ENCODE data around the gene KLF4. TPM values are rescaled to one million over a fixed set of nuclear protein-coding genes. Genes with fewer than 3 reads are reported as not detected.

The KLF4 gene
- polyA plus RNA-seq, 1 donor from 2014 or later = 0.92 TPM

DNA sequence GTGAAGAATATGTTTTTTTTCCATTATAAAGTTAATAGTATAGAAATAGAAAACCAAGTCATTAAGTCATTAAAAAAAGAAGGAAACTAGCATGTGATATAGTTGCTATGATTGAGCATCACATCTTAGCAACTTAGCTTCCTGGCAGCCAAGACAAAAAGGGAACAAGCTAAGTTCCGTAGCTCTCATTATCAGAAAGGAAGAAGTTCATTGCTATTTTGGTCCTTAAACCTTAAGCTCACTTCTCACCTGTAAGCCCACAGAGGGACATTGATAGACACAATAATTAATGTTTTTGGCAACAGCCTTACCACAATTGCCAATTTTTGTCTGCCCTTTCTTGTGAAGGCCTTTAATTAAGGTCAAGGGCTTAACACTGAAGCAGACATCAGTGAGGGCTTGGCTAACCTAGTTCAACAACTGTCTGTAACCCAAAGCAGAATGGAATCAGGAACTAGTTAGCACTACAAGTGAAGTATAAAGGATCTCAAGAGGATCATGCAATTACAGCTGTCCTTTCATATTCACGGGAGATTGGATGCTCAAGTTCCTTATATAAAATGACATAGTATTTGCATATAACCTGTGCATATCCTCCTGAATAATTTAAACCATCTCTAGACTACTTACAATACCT, 24.0 kb upstream of the KLF4 start:
- Histone ChIP-seq H3K27ac (ENCODE audit: low read length) (no peak overlapping the region), H3K79me2 (replicated peaks; ENCODE audit: insufficient read depth, low read length) (no peaks in the 10 kb centered on the region), H3K9me2 (ENCODE audit: insufficient read depth, low read length) (no peaks in the 10 kb centered on the region), H3K36me3 (ENCODE audit: insufficient read depth, low read length) (no peaks in the 10 kb centered on the region), H3F3A (ENCODE audit: insufficient read depth, low read length, poor library complexity, severe bottlenecking) (no peaks in the 10 kb centered on the region), H3K9me3 (ENCODE audit: low read length) (no peaks in the 10 kb centered on the region), H2AFZ (ENCODE audit: low read depth, low read length) (no peak overlapping the region), H3K9ac (ENCODE audit: low read length) (no peak overlapping the region), H3K4me3 (ENCODE audit: low read length) (no peak overlapping the region), H3K4me2 (ENCODE audit: low read length) (no peak overlapping the region), H3K27me3 (ENCODE audit: insufficient read depth, low read depth, low read length) (no peaks in the 10 kb centered on the region), H4K20me1 (ENCODE audit: insufficient read depth) (no peaks in the 10 kb centered on the region)
- no peak for TF ChIP-seq EZH2 (IDR thresholded peaks at IDR 0.05; ENCODE audit: borderline replicate concordance, insufficient read depth, low read length, poor library complexity, severe bottlenecking)
- no peak for TF ChIP-seq SMC3 (conservative IDR thresholded peaks at IDR 0.05; ENCODE audit: poor library complexity)
- TF ChIP-seq MXI1 (conservative IDR thresholded peaks at IDR 0.05; ENCODE audit: poor library complexity, severe bottlenecking) = no peak
- TF ChIP-seq EP300 (conservative IDR thresholded peaks at IDR 0.05; ENCODE audit: poor library complexity, severe bottlenecking) = no peak
- no peak for TF ChIP-seq RAD21 (conservative IDR thresholded peaks at IDR 0.05)
- TF ChIP-seq, protein P1, sequence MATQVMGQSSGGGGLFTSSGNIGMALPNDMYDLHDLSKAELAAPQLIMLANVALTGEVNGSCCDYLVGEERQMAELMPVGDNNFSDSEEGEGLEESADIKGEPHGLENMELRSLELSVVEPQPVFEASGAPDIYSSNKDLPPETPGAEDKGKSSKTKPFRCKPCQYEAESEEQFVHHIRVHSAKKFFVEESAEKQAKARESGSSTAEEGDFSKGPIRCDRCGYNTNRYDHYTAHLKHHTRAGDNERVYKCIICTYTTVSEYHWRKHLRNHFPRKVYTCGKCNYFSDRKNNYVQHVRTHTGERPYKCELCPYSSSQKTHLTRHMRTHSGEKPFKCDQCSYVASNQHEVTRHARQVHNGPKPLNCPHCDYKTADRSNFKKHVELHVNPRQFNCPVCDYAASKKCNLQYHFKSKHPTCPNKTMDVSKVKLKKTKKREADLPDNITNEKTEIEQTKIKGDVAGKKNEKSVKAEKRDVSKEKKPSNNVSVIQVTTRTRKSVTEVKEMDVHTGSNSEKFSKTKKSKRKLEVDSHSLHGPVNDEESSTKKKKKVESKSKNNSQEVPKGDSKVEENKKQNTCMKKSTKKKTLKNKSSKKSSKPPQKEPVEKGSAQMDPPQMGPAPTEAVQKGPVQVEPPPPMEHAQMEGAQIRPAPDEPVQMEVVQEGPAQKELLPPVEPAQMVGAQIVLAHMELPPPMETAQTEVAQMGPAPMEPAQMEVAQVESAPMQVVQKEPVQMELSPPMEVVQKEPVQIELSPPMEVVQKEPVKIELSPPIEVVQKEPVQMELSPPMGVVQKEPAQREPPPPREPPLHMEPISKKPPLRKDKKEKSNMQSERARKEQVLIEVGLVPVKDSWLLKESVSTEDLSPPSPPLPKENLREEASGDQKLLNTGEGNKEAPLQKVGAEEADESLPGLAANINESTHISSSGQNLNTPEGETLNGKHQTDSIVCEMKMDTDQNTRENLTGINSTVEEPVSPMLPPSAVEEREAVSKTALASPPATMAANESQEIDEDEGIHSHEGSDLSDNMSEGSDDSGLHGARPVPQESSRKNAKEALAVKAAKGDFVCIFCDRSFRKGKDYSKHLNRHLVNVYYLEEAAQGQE (IDR thresholded peaks at IDR 0.05; ENCODE audit: borderline replicate concordance) = no peak
- TF ChIP-seq, protein P2, sequence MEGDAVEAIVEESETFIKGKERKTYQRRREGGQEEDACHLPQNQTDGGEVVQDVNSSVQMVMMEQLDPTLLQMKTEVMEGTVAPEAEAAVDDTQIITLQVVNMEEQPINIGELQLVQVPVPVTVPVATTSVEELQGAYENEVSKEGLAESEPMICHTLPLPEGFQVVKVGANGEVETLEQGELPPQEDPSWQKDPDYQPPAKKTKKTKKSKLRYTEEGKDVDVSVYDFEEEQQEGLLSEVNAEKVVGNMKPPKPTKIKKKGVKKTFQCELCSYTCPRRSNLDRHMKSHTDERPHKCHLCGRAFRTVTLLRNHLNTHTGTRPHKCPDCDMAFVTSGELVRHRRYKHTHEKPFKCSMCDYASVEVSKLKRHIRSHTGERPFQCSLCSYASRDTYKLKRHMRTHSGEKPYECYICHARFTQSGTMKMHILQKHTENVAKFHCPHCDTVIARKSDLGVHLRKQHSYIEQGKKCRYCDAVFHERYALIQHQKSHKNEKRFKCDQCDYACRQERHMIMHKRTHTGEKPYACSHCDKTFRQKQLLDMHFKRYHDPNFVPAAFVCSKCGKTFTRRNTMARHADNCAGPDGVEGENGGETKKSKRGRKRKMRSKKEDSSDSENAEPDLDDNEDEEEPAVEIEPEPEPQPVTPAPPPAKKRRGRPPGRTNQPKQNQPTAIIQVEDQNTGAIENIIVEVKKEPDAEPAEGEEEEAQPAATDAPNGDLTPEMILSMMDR (IDR thresholded peaks at IDR 0.05; ENCODE audit: poor library complexity, severe bottlenecking) = no peak
- TF ChIP-seq POLR2AphosphoS5 (IDR thresholded peaks at IDR 0.05) = no peak
- TF ChIP-seq TAF1 (IDR thresholded peaks at IDR 0.05; ENCODE audit: low read depth) = no peak

DNA sequence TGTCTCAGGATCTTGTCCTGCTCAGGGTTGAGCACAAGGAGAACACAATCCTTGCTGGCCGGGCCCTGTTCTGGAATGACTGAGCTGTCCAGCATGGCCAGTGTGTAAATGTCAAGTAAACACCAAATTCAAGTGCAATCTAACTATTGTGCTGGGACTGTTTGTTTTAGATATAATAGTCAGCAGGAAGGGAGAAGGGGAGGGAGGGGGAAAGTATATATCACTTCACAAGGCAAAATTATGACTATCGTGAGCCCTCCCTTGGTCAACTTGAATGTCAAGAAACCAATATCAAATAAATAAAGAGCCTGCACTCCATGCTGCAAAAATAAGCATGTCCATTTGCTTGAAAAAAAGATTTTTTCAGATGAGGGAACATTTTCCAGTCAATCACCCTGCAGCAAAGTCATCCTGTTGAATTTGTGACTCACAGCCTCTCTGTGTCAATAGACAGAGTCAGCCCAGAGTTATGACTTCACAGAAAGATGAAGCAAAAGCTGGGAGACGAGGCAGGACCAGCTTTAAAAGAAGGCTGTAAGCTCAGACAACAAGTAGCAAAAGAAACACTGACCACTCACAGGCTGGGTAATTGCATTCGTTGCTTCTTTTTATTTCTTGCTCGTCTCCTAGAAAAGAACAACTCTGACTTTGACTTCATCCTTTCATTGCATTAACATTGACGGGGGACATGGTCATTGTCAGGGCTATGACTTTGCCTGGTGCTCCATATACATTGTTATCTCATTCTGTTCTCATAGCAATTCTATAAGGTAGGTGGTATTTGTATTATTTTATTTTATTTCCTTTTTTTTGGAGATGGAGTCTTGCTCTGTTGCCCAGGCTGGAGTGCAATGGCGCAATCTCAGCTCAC, 15.3 kb upstream of the KLF4 start:
- no peak overlapping the region for H3K9ac ChIP-seq (ENCODE audit: low read length)
- H3K9me2 ChIP-seq (ENCODE audit: insufficient read depth, low read length) = no peaks in the 10 kb centered on the region
- H3K9me3 ChIP-seq (ENCODE audit: low read length) = no peaks in the 10 kb centered on the region
- H2AFZ ChIP-seq (ENCODE audit: low read depth, low read length) = no peak overlapping the region
- no peaks in the 10 kb centered on the region for H3K36me3 ChIP-seq (ENCODE audit: insufficient read depth, low read length)
- H3K27me3 ChIP-seq (ENCODE audit: insufficient read depth, low read depth, low read length) = no peaks in the 10 kb centered on the region
- no peak for TF ChIP-seq MXI1 (conservative IDR thresholded peaks at IDR 0.05; ENCODE audit: poor library complexity, severe bottlenecking)
- TF ChIP-seq EP300 (conservative IDR thresholded peaks at IDR 0.05; ENCODE audit: poor library complexity, severe bottlenecking) = no peak
- no peak for TF ChIP-seq RAD21 (conservative IDR thresholded peaks at IDR 0.05)
- TF ChIP-seq, protein P2 (IDR thresholded peaks at IDR 0.05; ENCODE audit: poor library complexity, severe bottlenecking) = no peak
- H3K4me2 ChIP-seq (ENCODE audit: low read length) = no peak overlapping the region
- H4K20me1 ChIP-seq (ENCODE audit: insufficient read depth) = no peaks in the 10 kb centered on the region
- no peaks in the 10 kb centered on the region for H3K79me2 ChIP-seq (replicated peaks; ENCODE audit: insufficient read depth, low read length)
- no peaks in the 10 kb centered on the region for H3F3A ChIP-seq (ENCODE audit: insufficient read depth, low read length, poor library complexity, severe bottlenecking)
- no peak overlapping the region for H3K4me3 ChIP-seq (ENCODE audit: low read length)
- H3K27ac ChIP-seq (ENCODE audit: low read length) = no peak overlapping the region
